Neuronal stem cell (in vitro differentiated cells): ENCODE data around the gene BAIAP3.
"Not testable (repeated sequence)": the region's sequence is repeated elsewhere in the genome, so short reads cannot be mapped to it uniquely, and the experiment has no call there.

Experiments
- DNase-seq: peaks from one replicate; pipeline ENCODE4 v3.0.0-alpha.2; 2013; ENCODE audit warnings: low spot score
- H2AFZ ChIP-seq: one replicate; pipeline ENCODE4 v1.6.1; 2013; ENCODE audit warnings: mild to moderate bottlenecking, low read length, inconsistent platforms
- H2AK5ac ChIP-seq: 2 replicates; pipeline ENCODE4 v1.6.1; 2013; ENCODE audit warnings: low read depth, mild to moderate bottlenecking, inconsistent platforms, low read length, moderate library complexity, mixed read lengths
- H2BK120ac ChIP-seq: 2 replicates; pipeline ENCODE4 v1.6.1; 2013; ENCODE audit warnings: low read depth, mild to moderate bottlenecking, inconsistent platforms, low read length, moderate library complexity, mixed read lengths
- H2BK12ac ChIP-seq: one replicate; pipeline ENCODE4 v1.6.1; 2013; ENCODE audit warnings: low read length, inconsistent platforms
- H2BK15ac ChIP-seq: 2 replicates; pipeline ENCODE4 v1.6.1; 2013; ENCODE audit warnings: mild to moderate bottlenecking, low read length, inconsistent platforms, mixed read lengths
- H2BK5ac ChIP-seq: one replicate; pipeline ENCODE4 v1.6.1; 2013; ENCODE audit warnings: inconsistent platforms, mild to moderate bottlenecking, low read length, moderate library complexity
- H3K14ac ChIP-seq: one replicate; pipeline ENCODE4 v1.6.1; 2013; ENCODE audit warnings: low read length, inconsistent platforms
- H3K18ac ChIP-seq: 2 replicates; pipeline ENCODE4 v1.6.1; 2013; ENCODE audit warnings: low read length, inconsistent platforms
- H3K23ac ChIP-seq: 2 replicates; pipeline ENCODE4 v1.6.1; 2013; ENCODE audit warnings: low read depth, mild to moderate bottlenecking, mixed read lengths, low read length, inconsistent platforms; ENCODE audit not compliant: poor library complexity
- H3K27ac ChIP-seq: replicated peaks from 3 replicates; pipeline ENCODE4 v1.5.1; 2013; ENCODE audit warnings: low read length, inconsistent platforms
- H3K27me3 ChIP-seq, 3 experiments: 2 replicates each; pipeline ENCODE4 v1.6.1; 2013; ENCODE audit warnings: low read length in 3 of 3, mild to moderate bottlenecking in 2 of 3, inconsistent platforms in 1 of 3, low read depth in 1 of 3, mixed read lengths in 1 of 3, moderate library complexity in 1 of 3; ENCODE audit not compliant: control insufficient read depth in 3 of 3, insufficient read depth in 3 of 3
- H3K36me3 ChIP-seq, 2 donors: replicated peaks in 1 of 2; 2 replicates each; pipeline ENCODE4 v1.6.1; 2013; ENCODE audit warnings: low read length in 2 of 2; ENCODE audit not compliant: control insufficient read depth in 2 of 2, insufficient read depth in 2 of 2
- H3K4ac ChIP-seq: 2 replicates; pipeline ENCODE4 v1.6.1; 2013; ENCODE audit warnings: inconsistent platforms, mild to moderate bottlenecking, low read length, moderate library complexity
- H3K4me1 ChIP-seq, 2 donors: 1 replicate in 1 of 2; 2 replicates in 1 of 2; pipeline ENCODE4 v1.6.1; 2013; ENCODE audit warnings: low read length in 2 of 2, low read depth in 1 of 2; ENCODE audit not compliant: control insufficient read depth in 2 of 2, insufficient read depth in 1 of 2
- H3K4me2 ChIP-seq: one replicate; pipeline ENCODE4 v1.6.1; 2013; ENCODE audit warnings: mild to moderate bottlenecking, low read length, inconsistent platforms; ENCODE audit not compliant: insufficient read depth, poor library complexity, severe bottlenecking
- H3K4me3 ChIP-seq, 2 donors: 2 replicates each; pipeline ENCODE4 v1.5.1; 2013; ENCODE audit warnings: low read length in 2 of 2, mild to moderate bottlenecking in 2 of 2, inconsistent platforms in 1 of 2, moderate library complexity in 1 of 2
- H3K79me1 ChIP-seq: one replicate; pipeline ENCODE4 v1.6.1; 2013; ENCODE audit warnings: low read depth, mild to moderate bottlenecking, inconsistent platforms, low read length, moderate library complexity
- H3K9ac ChIP-seq: one replicate; pipeline ENCODE4 v1.6.1; 2013; ENCODE audit warnings: mild to moderate bottlenecking, low read depth, low read length, inconsistent platforms; ENCODE audit not compliant: poor library complexity
- H3K9me3 ChIP-seq, 2 donors: replicated peaks in 1 of 2; 2 replicates each; pipeline versions ENCODE3 to v1.6.1; 2013; ENCODE audit warnings: low read length in 2 of 2, mild to moderate bottlenecking in 2 of 2, inconsistent platforms in 1 of 2, low read depth in 1 of 2, mixed read lengths in 1 of 2, moderate library complexity in 1 of 2; ENCODE audit not compliant: control insufficient read depth in 2 of 2, insufficient read depth in 1 of 2
- H4K8ac ChIP-seq: one replicate; pipeline ENCODE4 v1.6.1; 2013; ENCODE audit warnings: low read depth, mild to moderate bottlenecking, inconsistent platforms, low read length, moderate library complexity
- H4K91ac ChIP-seq: one replicate; pipeline ENCODE4 v1.6.1; 2013; ENCODE audit warnings: low read length, low read depth, mild to moderate bottlenecking, inconsistent platforms; ENCODE audit not compliant: poor library complexity
- WGBS, 2 donors: extraction: QIAGEN DNeasy Blood & Tissue Kit; methylation state at CpG; one replicate each; pipeline ENCODE4 v1.1.7; 2013; ENCODE audit warnings: missing lambda C conversion rate in 2 of 2, mixed read lengths in 1 of 2; ENCODE audit not compliant: insufficient read length in 2 of 2, insufficient replicate concordance in 1 of 2; ENCODE audit errors: extremely low coverage in 2 of 2; 5-methylcytosine and 5-hydroxymethylcytosine counted together

Gene BAIAP3

DNA sequence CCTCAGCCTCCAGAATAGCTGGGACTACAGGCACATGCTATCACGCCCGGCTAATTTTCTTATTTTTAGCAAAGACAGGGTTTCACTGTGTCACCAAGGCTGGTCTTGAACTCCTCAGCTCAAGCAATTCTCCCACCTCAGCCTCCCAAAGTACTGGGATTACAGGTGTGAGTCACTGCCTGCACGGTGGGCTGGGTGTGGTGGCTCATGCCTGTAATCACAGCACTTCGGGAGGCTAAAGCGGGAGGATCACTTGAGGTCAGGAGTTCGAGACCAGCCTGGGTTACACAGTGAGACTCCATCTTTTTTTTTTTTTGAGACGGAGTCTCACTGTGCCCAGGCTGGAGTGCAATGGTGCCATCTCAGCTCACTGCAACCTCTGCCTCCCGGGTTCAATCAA, 40.6 kb upstream of the BAIAP3 start:
- H3K9ac ChIP-seq, H3K14ac ChIP-seq, H2AFZ ChIP-seq, H2AK5ac ChIP-seq, H3K4ac ChIP-seq, DNase-seq, H2BK5ac ChIP-seq, H3K4me3 ChIP-seq, H2BK15ac ChIP-seq, H3K23ac ChIP-seq, H3K79me1 ChIP-seq, H4K91ac ChIP-seq, H3K27ac ChIP-seq, H2BK120ac ChIP-seq, H2BK12ac ChIP-seq, H4K8ac ChIP-seq, H3K4me2 ChIP-seq, H3K18ac ChIP-seq, H3K9me3 ChIP-seq, H3K36me3 ChIP-seq: not testable (repeated sequence)
- Histone ChIP-seq H3K27me3 (peaks cover 0 to 52% (median 16%) of the 10 kb centered on the region in 3 experiments), H3K4me1 (peaks cover 7 to 13% of the 10 kb centered on the region in 2 donors)
- WGBS, 2 donors, result no CpG with 5 or more reads among the region's 8 CpGs

DNA sequence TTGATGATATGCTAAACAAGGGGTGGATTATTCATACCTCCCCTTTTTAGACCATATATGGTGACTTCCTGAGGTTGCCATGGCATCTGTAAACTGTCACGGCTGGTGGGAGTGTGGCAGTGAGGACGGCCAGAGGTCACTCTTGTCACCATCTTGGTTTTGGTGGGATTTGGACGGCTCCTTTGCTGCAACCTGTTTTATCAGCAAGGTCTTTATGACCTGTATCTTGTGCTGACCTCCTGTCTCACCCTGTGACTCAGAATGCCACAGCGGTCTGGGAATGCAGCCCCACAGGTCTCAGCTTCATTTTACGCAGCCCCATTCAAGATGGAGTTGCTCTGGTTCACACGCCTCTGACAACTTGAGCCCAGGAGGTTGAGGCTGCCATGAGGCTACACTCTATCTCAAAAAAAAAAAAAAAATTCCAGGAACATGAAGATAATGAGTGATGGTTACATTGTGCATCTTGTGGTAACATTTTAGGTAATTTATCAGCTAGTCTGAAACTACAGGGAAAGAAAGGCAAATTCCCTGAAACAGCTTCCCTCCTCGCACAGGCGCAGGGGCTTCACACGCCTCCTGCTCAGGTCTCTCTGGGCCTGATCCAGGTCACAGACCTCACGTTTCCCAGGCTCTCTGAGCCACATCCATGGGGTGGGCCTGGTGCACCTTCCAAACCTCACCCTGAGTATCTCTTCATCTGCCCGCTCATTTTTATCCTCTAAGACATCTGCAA, 39.4 kb upstream of the BAIAP3 start:
- H2BK15ac ChIP-seq, result no peak overlapping the region
- H3K23ac ChIP-seq, result no peak overlapping the region
- H2AFZ ChIP-seq, result peak overlapping the region; percentile 19
- H3K14ac ChIP-seq, result no peak overlapping the region
- no peaks in the 10 kb centered on the region for H3K79me1 ChIP-seq
- no peak overlapping the region for H3K4me2 ChIP-seq
- no peaks in the 10 kb centered on the region for H3K9me3 ChIP-seq
- no peak overlapping the region for H3K18ac ChIP-seq
- no CpG with 5 or more reads among the region's 11 CpGs for WGBS, 2 donors
- H3K4me1 ChIP-seq, result peaks cover 7 to 13% of the 10 kb centered on the region in 2 donors
- H3K4me3 ChIP-seq, result no peak overlapping the region
- no peak overlapping the region for H4K8ac ChIP-seq
- H2BK12ac ChIP-seq, result no peak overlapping the region
- no peak overlapping the region for H4K91ac ChIP-seq
- H3K9ac ChIP-seq, result no peak overlapping the region
- peaks cover 0 to 52% (median 11%) of the 10 kb centered on the region in 3 experiments for H3K27me3 ChIP-seq
- no peak overlapping the region for H2BK120ac ChIP-seq
- DNase-seq, result no peak
- H2AK5ac ChIP-seq, result no peak overlapping the region
- H2BK5ac ChIP-seq, result no peak overlapping the region
- no peak overlapping the region for H3K4ac ChIP-seq
- no peaks in the 10 kb centered on the region for H3K36me3 ChIP-seq
- no peak overlapping the region for H3K27ac ChIP-seq

DNA sequence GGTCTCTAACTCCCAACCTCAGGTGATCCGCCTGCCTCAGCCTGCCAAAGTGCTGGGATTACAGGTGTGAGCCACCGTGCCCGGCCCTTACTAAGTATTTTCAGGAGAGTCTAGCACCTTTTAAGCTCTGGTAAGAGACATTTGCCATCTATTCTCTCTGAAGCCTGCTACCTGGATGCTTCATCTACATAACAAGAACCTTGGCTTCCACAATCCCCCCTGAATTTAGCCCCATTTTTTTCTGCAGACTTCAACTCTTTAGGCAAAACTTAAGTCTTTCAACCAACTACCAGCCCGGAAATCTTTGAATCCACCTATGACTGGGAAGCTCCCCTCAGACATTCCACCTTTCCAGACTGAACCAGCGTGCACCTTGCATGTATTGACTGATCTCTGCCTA, 38.0 kb upstream of the BAIAP3 start:
- H3K9ac ChIP-seq, result no peak overlapping the region
- H3K79me1 ChIP-seq, result no peaks in the 10 kb centered on the region
- H2BK120ac ChIP-seq, result no peak overlapping the region
- no peak overlapping the region for H3K14ac ChIP-seq
- H3K36me3 ChIP-seq, result no peaks in the 10 kb centered on the region
- H3K27ac ChIP-seq, result no peak overlapping the region
- H2AK5ac ChIP-seq, result no peak overlapping the region
- peaks cover 0 to 50% (median 0%) of the 10 kb centered on the region in 3 experiments for H3K27me3 ChIP-seq
- no peak overlapping the region for H4K91ac ChIP-seq
- no peak overlapping the region for H2BK5ac ChIP-seq
- H3K4me1 ChIP-seq, result peaks cover under 1 to 3% of the 10 kb centered on the region in 2 donors
- no peak overlapping the region for H2BK12ac ChIP-seq
- H3K4me3 ChIP-seq, result no peak overlapping the region
- H2AFZ ChIP-seq, result no peak overlapping the region
- no peaks in the 10 kb centered on the region for H3K9me3 ChIP-seq
- no peak overlapping the region for H3K4ac ChIP-seq
- no peak for DNase-seq
- H4K8ac ChIP-seq, result no peak overlapping the region
- no peak overlapping the region for H3K23ac ChIP-seq
- H3K4me2 ChIP-seq, result no peak overlapping the region
- H2BK15ac ChIP-seq, result no peak overlapping the region
- H3K18ac ChIP-seq, result no peak overlapping the region
- WGBS, 2 donors, result no CpG with 5 or more reads among the region's 5 CpGs

DNA sequence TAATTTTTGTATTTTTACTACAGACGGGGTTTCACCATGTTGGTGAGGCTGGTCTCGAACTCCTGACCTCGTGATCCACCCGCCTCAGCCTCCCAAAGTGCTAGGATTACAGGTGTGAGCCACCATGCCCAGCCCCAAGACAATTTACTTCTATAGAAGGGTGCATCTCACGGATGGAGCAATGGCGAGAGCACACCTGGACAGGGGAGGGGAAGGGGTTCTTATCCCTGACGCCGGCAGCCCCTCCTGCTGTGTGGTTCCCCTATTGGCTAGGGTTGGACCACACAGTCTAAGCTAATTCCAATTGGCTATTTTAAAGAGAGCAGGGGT, 36.8 kb upstream of the BAIAP3 start:
- not testable (repeated sequence) for H2BK15ac ChIP-seq, H3K18ac ChIP-seq, H2AFZ ChIP-seq, H2BK120ac ChIP-seq, H3K36me3 ChIP-seq, H3K4me1 ChIP-seq, H2AK5ac ChIP-seq, H3K79me1 ChIP-seq, H2BK12ac ChIP-seq, H3K4ac ChIP-seq, H2BK5ac ChIP-seq, H3K27ac ChIP-seq, H3K9ac ChIP-seq, H3K23ac ChIP-seq, H3K14ac ChIP-seq, H3K9me3 ChIP-seq, H3K4me3 ChIP-seq, DNase-seq, H4K8ac ChIP-seq, H3K4me2 ChIP-seq, H4K91ac ChIP-seq
- WGBS, 2 donors, result no CpG with 5 or more reads among the region's 8 CpGs
- peaks cover 0 to 46% (median 0%) of the 10 kb centered on the region in 3 experiments for H3K27me3 ChIP-seq
